Bone marrow (tissue), 2 donors: ENCODE measurements around the gene FAM76A.
"Not testable (repeated sequence)": the region's sequence is repeated elsewhere in the genome, so short reads cannot be mapped to it uniquely, and the experiment has no call there.

Experiments
- DNase-seq, 2 donors: peaks; one replicate each; lab custom pipeline; 2025; lab: John Stamatoyannopoulos, UW

Gene FAM76A

GRCh38 chr1:27725374-27726172 lies at the start of gene FAM76A:
Gene FAM76A, plus strand, starts transcription at chr1:27725961. Its CDS starts 120 bp downstream, at chr1:27726081.
- peak; percentile 94 to 99 for DNase-seq

- DNase-seq: no peak
These were observed 49.4 kb upstream of the FAM76A start for GRCh38 chr1:27676410-27676809.

- DNase-seq: no peak
These were observed 47.0 kb upstream of the FAM76A start for GRCh38 chr1:27678747-27679146.

DNA sequence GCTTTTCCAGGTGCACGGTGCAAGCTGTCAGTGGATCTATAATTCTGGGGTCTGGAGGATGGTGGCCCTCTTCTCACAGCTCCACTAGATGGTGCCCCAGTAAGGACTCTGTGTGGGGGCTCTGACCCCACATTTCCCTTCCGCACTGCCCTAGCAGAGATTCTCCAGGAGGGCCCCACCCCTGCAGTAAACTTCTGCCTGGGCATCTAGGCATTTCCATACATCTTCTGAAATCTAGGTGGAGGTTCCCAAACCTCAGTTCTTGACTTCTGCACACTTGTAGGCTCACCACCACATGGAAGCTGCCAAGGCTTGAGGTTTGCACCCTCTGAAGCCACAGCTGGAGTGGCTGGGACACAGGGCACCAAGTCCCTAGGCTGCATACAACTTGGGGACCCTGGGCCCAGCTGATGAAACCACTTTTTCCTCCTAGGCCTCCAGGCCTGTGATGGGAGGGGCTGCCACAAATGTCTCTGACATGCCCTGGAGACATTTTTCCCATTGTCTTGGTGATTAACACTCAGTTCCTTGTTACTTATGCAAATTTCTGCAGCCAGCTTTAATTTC lies 45.5 kb upstream of the FAM76A start:
- not testable (repeated sequence) for DNase-seq

GRCh38 chr1:27681580-27681979 lies 44.2 kb upstream of the FAM76A start:
- not testable (repeated sequence) for DNase-seq

- DNase-seq: no peak
These were observed 43.3 kb upstream of the FAM76A start for GRCh38 chr1:27682351-27682944.

- DNase-seq: no peak
These were observed 41.6 kb upstream of the FAM76A start for GRCh38 chr1:27684176-27684575.

GRCh38 chr1:27686223-27686990 lies 39.4 kb upstream of the FAM76A start:
- DNase-seq: no peak

GRCh38 chr1:27687906-27688305 lies 37.9 kb upstream of the FAM76A start:
- no peak for DNase-seq

GRCh38 chr1:27689423-27690173 lies 36.2 kb upstream of the FAM76A start:
- DNase-seq: no peak

- no peak for DNase-seq
These were observed 35.6 kb upstream of the FAM76A start for GRCh38 chr1:27690183-27690582.

DNA sequence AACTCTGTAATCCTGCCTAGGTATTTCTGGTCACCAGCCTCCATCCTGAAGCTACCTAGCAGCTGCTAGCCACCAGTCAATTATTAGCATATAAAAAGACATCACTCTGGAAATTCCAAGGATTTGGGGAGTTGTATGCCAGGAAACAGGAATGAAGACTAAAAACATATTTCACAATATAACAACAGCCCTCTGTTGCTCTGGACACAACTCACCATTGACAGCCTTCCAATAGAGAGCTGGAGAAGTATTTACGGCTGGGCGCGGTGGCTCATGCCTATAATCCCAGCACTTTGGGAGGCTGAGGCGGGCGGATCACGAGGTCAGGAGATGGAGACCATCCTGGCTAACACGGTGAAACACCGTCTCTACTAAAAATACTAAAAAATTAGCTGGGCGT lies 28.9 kb upstream of the FAM76A start:
- not testable (repeated sequence) for DNase-seq

DNA sequence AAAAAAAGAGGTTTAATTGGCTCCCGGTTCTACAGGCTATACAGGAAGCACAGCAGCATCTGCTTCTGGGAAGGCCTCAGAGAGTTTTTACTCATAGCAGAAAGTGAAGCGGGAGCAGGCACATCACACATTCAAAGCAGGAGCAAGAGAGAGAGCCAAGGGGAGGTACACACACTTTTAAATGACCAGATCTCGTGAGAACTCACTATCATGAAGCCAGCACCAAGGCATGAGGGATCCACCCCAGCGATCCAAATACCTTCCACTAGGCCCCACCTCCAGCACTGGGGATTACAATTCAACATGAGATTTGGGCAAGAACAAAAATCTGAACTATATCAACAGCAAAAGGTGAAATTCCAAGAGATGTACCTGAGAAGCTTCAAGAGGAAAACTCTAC lies 20.8 kb upstream of the FAM76A start:
- no peak for DNase-seq

DNA sequence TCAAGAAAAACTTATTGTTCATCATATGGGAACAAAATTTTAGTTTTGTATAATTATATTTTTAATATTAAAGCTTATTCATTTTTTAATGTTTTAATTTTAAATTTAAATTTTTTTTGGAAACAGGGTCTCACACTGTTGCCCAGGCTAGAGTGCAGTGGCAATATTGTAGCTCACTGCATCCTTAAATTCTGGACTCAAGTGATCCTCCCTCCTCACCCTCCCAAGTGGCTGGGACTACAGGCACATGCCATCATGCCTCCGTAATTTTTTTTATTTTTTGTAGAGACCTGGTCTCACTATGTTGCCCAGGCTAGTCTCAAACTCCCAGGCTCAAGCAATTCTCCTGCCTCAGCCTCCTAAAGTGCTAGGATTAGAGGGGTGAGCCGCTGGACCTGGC lies 20.2 kb upstream of the FAM76A start:
- DNase-seq: no peak

GRCh38 chr1:27710574-27710973 lies 15.2 kb upstream of the FAM76A start:
- no peak for DNase-seq

DNA sequence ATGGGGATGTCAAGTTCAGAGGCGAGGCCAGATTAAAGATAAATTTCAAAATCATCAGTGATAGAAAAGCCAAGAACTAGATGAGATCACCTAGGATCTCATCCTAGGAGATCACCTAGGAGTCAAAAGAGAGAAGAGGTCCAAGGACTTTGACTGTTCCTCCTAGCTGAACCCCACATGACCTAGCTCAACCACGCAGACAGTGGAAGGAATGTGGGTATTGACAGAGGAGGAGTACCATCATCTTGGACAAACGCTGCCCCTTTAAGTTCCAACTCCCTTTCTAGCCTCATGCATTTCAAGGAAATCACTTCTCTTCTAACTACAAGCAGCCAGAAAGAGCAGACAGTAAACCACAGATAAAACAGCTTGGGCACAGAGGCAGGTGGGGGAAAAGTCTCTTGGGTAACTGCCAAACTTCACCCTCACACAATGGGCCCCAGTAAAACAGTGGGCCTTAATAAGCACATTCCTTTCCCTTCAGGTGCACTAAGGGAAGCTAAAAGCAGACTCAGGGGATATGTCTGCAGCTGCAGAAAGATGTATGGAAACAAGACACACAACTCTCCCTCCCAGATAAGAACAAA lies 12.5 kb upstream of the FAM76A start:
- DNase-seq: no peak

DNA sequence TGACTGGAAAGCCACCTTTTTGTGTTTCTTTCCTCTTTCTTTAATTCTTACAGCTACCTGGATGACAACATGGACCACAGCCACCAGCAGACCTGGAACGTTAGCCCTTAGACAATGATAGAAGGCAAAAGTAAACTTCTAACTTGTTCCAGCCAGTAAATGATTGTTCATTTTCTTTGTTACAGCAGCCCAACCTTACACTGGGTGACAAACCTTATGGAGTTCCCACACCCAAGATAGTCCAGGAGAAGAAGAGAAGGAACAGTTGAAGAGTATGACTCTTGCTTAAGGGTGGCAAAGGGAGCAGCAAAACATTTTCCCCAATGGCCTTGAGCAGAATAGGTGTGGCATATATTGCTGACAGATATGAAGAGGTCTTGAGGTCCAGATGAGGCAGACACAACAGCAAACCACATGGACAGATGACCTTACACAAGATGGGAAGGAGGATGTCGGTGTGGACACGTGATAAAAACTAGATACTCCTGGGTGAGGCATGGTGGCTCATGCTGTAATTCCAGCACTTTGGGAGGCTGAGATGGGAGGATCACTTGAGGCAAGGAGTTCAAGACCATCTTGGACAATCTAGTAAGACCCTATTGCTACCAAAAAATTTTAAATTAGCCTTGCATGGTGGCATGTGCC lies 11.8 kb upstream of the FAM76A start:
- DNase-seq: no peak

GRCh38 chr1:27716262-27716895 lies 9.4 kb upstream of the FAM76A start:
- no peak for DNase-seq

DNA sequence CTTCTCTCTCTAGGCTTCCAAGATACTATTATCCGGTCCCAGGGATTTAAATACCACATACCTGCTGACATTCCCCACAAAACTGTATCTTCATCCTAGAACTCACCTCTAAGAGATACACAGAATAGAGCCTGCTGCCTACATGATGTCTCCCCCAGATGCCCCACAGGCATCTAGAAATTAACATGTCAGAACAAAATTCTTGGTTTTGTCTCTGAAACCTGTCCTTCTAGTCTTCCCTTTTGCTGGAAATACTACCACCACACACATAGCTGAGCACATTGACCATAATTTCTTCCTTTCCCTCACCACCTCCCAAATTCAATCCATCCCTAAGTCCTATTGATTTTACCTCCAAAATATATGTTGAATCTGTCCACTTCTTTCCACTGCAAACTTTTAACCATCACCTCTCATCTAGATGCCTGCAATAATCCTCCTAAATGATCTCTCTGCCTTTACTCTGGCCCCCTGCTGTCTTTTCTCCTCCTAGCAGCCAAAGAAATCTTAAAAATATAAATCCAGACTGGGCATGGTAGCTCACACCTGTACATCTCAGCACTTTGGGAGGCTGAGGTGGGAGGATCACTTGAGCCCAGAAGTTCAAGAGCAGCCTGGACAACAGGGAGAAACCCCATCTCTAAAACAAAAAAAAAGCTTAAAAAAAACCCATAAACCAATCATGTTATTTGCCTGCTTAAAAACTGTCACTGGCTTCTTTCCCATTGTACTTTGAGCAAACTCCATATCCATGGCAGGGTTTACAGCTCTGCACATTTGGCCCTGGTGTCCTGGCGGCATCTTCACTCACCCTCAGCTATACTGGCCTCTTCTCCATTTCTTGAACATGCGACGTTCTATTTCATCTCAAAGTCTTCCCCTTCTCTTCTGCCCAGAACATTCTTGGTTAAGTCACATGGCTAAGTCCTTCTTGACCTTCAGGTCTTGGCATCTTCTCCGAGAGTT lies 6.2 kb upstream of the FAM76A start:
- no peak for DNase-seq
